ENCODE results near the gene IGFLR1. TPM values are rescaled to one million over a fixed set of nuclear protein-coding genes. Genes with fewer than 3 reads are reported as not detected.

The IGFLR1 gene
- total and polyA plus RNA-seq, 9 of the 15 experiments (the other 6 are each of a cell fraction or from before 2014, with no cell fraction given) = 1.0 to 14.3 (median 4.6) TPM

GRCh38 chr19:35745328-35746086, 3.3 kb upstream of the IGFLR1 start, which contains the start of the genes PSENEN and U2AF1L4 (continued):
- TF ChIP-seq, protein P1, sequence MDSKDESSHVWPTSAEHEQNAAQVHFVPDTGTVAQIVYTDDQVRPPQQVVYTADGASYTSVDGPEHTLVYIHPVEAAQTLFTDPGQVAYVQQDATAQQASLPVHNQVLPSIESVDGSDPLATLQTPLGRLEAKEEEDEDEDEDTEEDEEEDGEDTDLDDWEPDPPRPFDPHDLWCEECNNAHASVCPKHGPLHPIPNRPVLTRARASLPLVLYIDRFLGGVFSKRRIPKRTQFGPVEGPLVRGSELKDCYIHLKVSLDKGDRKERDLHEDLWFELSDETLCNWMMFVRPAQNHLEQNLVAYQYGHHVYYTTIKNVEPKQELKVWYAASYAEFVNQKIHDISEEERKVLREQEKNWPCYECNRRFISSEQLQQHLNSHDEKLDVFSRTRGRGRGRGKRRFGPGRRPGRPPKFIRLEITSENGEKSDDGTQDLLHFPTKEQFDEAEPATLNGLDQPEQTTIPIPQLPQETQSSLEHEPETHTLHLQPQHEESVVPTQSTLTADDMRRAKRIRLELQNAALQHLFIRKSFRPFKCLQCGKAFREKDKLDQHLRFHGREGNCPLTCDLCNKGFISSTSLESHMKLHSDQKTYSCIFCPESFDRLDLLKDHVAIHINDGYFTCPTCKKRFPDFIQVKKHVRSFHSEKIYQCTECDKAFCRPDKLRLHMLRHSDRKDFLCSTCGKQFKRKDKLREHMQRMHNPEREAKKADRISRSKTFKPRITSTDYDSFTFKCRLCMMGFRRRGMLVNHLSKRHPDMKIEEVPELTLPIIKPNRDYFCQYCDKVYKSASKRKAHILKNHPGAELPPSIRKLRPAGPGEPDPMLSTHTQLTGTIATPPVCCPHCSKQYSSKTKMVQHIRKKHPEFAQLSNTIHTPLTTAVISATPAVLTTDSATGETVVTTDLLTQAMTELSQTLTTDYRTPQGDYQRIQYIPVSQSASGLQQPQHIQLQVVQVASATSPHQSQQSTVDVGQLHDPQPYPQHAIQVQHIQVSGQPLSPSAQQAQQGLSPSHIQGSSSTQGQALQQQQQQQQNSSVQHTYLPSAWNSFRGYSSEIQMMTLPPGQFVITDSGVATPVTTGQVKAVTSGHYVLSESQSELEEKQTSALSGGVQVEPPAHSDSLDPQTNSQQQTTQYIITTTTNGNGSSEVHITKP (IDR thresholded peaks at IDR 0.05; ENCODE audit: partially characterized antibody) = no peak
- no peak for TF ChIP-seq RERE (CRISPR knock-in tag; IDR thresholded peaks at IDR 0.05; ENCODE audit: borderline replicate concordance)
- no peak for TF ChIP-seq BDP1 (IDR thresholded peaks at IDR 0.05; ENCODE audit: insufficient read depth, insufficient read length)
- no peak for TF ChIP-seq NR1H2 (CRISPR knock-in tag; IDR thresholded peaks at IDR 0.05)
- TF ChIP-seq, protein P2, sequence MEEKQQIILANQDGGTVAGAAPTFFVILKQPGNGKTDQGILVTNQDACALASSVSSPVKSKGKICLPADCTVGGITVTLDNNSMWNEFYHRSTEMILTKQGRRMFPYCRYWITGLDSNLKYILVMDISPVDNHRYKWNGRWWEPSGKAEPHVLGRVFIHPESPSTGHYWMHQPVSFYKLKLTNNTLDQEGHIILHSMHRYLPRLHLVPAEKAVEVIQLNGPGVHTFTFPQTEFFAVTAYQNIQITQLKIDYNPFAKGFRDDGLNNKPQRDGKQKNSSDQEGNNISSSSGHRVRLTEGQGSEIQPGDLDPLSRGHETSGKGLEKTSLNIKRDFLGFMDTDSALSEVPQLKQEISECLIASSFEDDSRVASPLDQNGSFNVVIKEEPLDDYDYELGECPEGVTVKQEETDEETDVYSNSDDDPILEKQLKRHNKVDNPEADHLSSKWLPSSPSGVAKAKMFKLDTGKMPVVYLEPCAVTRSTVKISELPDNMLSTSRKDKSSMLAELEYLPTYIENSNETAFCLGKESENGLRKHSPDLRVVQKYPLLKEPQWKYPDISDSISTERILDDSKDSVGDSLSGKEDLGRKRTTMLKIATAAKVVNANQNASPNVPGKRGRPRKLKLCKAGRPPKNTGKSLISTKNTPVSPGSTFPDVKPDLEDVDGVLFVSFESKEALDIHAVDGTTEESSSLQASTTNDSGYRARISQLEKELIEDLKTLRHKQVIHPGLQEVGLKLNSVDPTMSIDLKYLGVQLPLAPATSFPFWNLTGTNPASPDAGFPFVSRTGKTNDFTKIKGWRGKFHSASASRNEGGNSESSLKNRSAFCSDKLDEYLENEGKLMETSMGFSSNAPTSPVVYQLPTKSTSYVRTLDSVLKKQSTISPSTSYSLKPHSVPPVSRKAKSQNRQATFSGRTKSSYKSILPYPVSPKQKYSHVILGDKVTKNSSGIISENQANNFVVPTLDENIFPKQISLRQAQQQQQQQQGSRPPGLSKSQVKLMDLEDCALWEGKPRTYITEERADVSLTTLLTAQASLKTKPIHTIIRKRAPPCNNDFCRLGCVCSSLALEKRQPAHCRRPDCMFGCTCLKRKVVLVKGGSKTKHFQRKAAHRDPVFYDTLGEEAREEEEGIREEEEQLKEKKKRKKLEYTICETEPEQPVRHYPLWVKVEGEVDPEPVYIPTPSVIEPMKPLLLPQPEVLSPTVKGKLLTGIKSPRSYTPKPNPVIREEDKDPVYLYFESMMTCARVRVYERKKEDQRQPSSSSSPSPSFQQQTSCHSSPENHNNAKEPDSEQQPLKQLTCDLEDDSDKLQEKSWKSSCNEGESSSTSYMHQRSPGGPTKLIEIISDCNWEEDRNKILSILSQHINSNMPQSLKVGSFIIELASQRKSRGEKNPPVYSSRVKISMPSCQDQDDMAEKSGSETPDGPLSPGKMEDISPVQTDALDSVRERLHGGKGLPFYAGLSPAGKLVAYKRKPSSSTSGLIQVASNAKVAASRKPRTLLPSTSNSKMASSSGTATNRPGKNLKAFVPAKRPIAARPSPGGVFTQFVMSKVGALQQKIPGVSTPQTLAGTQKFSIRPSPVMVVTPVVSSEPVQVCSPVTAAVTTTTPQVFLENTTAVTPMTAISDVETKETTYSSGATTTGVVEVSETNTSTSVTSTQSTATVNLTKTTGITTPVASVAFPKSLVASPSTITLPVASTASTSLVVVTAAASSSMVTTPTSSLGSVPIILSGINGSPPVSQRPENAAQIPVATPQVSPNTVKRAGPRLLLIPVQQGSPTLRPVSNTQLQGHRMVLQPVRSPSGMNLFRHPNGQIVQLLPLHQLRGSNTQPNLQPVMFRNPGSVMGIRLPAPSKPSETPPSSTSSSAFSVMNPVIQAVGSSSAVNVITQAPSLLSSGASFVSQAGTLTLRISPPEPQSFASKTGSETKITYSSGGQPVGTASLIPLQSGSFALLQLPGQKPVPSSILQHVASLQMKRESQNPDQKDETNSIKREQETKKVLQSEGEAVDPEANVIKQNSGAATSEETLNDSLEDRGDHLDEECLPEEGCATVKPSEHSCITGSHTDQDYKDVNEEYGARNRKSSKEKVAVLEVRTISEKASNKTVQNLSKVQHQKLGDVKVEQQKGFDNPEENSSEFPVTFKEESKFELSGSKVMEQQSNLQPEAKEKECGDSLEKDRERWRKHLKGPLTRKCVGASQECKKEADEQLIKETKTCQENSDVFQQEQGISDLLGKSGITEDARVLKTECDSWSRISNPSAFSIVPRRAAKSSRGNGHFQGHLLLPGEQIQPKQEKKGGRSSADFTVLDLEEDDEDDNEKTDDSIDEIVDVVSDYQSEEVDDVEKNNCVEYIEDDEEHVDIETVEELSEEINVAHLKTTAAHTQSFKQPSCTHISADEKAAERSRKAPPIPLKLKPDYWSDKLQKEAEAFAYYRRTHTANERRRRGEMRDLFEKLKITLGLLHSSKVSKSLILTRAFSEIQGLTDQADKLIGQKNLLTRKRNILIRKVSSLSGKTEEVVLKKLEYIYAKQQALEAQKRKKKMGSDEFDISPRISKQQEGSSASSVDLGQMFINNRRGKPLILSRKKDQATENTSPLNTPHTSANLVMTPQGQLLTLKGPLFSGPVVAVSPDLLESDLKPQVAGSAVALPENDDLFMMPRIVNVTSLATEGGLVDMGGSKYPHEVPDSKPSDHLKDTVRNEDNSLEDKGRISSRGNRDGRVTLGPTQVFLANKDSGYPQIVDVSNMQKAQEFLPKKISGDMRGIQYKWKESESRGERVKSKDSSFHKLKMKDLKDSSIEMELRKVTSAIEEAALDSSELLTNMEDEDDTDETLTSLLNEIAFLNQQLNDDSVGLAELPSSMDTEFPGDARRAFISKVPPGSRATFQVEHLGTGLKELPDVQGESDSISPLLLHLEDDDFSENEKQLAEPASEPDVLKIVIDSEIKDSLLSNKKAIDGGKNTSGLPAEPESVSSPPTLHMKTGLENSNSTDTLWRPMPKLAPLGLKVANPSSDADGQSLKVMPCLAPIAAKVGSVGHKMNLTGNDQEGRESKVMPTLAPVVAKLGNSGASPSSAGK (IDR thresholded peaks at IDR 0.05) = no peak
